C4-2B (cell line): ENCODE results near the gene RRBP1.

ENCODE experiments used
- H3K27ac ChIP-seq: fragments of 450-650 bp; 2 replicates; pipeline ENCODE4 v1.5.1; 2017
- CTCF ChIP-seq: fragments of 450-650 bp; conservative IDR thresholded peaks from 2 replicates; pipeline ENCODE4 v1.5.1; 2017; ENCODE audit warnings: mild to moderate bottlenecking
- ZFX ChIP-seq: fragments of 450-650 bp; IDR thresholded peaks from 2 replicates; pipeline ENCODE4 v1.6.1; 2017

RRBP1 gene

GRCh38 chr20:17706632-17707031 lies 24.6 kb upstream of the RRBP1 start:
- no peak overlapping the region for H3K27ac ChIP-seq

GRCh38 chr20:17705916-17706315 lies 23.9 kb upstream of the RRBP1 start:
- no peak overlapping the region for H3K27ac ChIP-seq
- TF ChIP-seq ZFX = no peak
- TF ChIP-seq CTCF = no peak

More at GRCh38 chr20:17706632-17707031, 24.6 kb upstream of the RRBP1 start:
- TF ChIP-seq ZFX = no peak
- TF ChIP-seq CTCF = no peak

GRCh38 chr20:17704589-17705317 lies 22.7 kb upstream of the RRBP1 start:
- TF ChIP-seq ZFX = no peak
- no peak overlapping the region for H3K27ac ChIP-seq

GRCh38 chr20:17701826-17702225 lies 19.8 kb upstream of the RRBP1 start:
- H3K27ac ChIP-seq = no peak overlapping the region
- TF ChIP-seq ZFX = no peak
- no peak for TF ChIP-seq CTCF

- no peak overlapping the region for H3K27ac ChIP-seq
- TF ChIP-seq CTCF = no peak
- TF ChIP-seq ZFX = no peak
These were observed 18.6 kb upstream of the RRBP1 start for GRCh38 chr20:17700637-17701036.

- TF ChIP-seq CTCF = no peak
These were observed 17.9 kb upstream of the RRBP1 start, which contains the start of gene BANF2 for GRCh38 chr20:17699931-17700351. Gene BANF2, plus strand, starts transcription at chr20:17699966. Its CDS starts 25,060 bp downstream, at chr20:17725026.

GRCh38 chr20:17698384-17698783 lies 16.3 kb upstream of the RRBP1 start:
- no peak overlapping the region for H3K27ac ChIP-seq
- no peak for TF ChIP-seq ZFX

More at GRCh38 chr20:17699931-17700351, 17.9 kb upstream of the RRBP1 start, which contains the start of gene BANF2:
- H3K27ac ChIP-seq = no peak within 1 kb of the TSS

- TF ChIP-seq CTCF (no peak), ZFX (no peak)
These were observed 15.1 kb upstream of the RRBP1 start for GRCh38 chr20:17697171-17697570.

More at GRCh38 chr20:17697171-17697570, 15.1 kb upstream of the RRBP1 start:
- H3K27ac ChIP-seq = no peak overlapping the region
